T-helper 1 cell treated with Interleukin-12 subunit alpha and Interleukin-12 subunit beta and Interleukin-4 antibody, amounts not matched to agents 30 μg/mL and 1 μg/mL, for 36 hours (primary cell): ENCODE data around the gene PHF21B.

Experiments used
- H3K27ac Mint-ChIP-seq: one replicate; pipeline ENCODE4 v1.8.0; 2021; ENCODE audit warnings: mild to moderate bottlenecking, mixed read lengths
- H3K27me3 Mint-ChIP-seq: one replicate; pipeline ENCODE4 v1.8.0; 2021; ENCODE audit warnings: low read depth, mixed read lengths
- H3K36me3 Mint-ChIP-seq: one replicate; pipeline ENCODE4 v1.8.0; 2021; ENCODE audit warnings: low read depth, mixed read lengths
- H3K4me1 Mint-ChIP-seq: one replicate; pipeline ENCODE4 v1.8.0; 2021; ENCODE audit warnings: low read depth, mixed read lengths
- H3K4me3 Mint-ChIP-seq: one replicate; pipeline ENCODE4 v1.8.0; 2021; ENCODE audit warnings: mild to moderate bottlenecking, moderate library complexity, mixed read lengths
- H3K9me3 Mint-ChIP-seq: one replicate; pipeline ENCODE4 v1.8.0; 2021; ENCODE audit warnings: mixed read lengths

Gene PHF21B

GRCh38 chr22:45006111-45006963, 3.5 kb downstream of the PHF21B start:
- H3K27me3 Mint-ChIP-seq, result peaks cover 47% of the 10 kb centered on the region
- peaks cover 11% of the 10 kb centered on the region for H3K4me1 Mint-ChIP-seq
- H3K27ac Mint-ChIP-seq, result no peak overlapping the region
- H3K9me3 Mint-ChIP-seq, result no peaks in the 10 kb centered on the region
- H3K36me3 Mint-ChIP-seq, result peaks cover 2% of the 10 kb centered on the region
- H3K4me3 Mint-ChIP-seq, result no peak overlapping the region

- no peaks in the 10 kb centered on the region for H3K9me3 Mint-ChIP-seq
Observed at GRCh38 chr22:45001653-45002052, 8.2 kb downstream of the PHF21B start.

GRCh38 chr22:45000330-45000729, 9.5 kb downstream of the PHF21B start:
- Mint-ChIP-seq H3K9me3 (no peaks in the 10 kb centered on the region), H3K27ac (no peak overlapping the region), H3K4me1 (no peaks in the 10 kb centered on the region), H3K4me3 (no peak overlapping the region), H3K36me3 (no peaks in the 10 kb centered on the region), H3K27me3 (peaks cover 19% of the 10 kb centered on the region)

More at GRCh38 chr22:45001653-45002052, 8.2 kb downstream of the PHF21B start:
- H3K27me3 Mint-ChIP-seq, result peaks cover 32% of the 10 kb centered on the region
- peaks cover 3% of the 10 kb centered on the region for H3K4me1 Mint-ChIP-seq
- H3K4me3 Mint-ChIP-seq, result no peak overlapping the region
- H3K27ac Mint-ChIP-seq, result no peak overlapping the region
- no peaks in the 10 kb centered on the region for H3K36me3 Mint-ChIP-seq

- H3K27me3 Mint-ChIP-seq, result peaks cover 13% of the 10 kb centered on the region
- H3K27ac Mint-ChIP-seq, result no peak overlapping the region
- H3K4me1 Mint-ChIP-seq, result no peaks in the 10 kb centered on the region
- H3K4me3 Mint-ChIP-seq, result no peak overlapping the region
- no peaks in the 10 kb centered on the region for H3K9me3 Mint-ChIP-seq
- no peaks in the 10 kb centered on the region for H3K36me3 Mint-ChIP-seq
Observed at GRCh38 chr22:44999687-45000086, 10.1 kb downstream of the PHF21B start.

GRCh38 chr22:44999231-44999630, 10.6 kb downstream of the PHF21B start:
- Mint-ChIP-seq H3K4me1 (no peaks in the 10 kb centered on the region), H3K27ac (no peak overlapping the region), H3K36me3 (no peaks in the 10 kb centered on the region), H3K4me3 (no peak overlapping the region), H3K9me3 (no peaks in the 10 kb centered on the region), H3K27me3 (peaks cover 9% of the 10 kb centered on the region)

GRCh38 chr22:44998296-44998695, 11.5 kb downstream of the PHF21B start:
- Mint-ChIP-seq H3K36me3 (no peaks in the 10 kb centered on the region), H3K4me1 (no peaks in the 10 kb centered on the region), H3K4me3 (no peak overlapping the region), H3K27ac (no peak overlapping the region), H3K9me3 (no peaks in the 10 kb centered on the region), H3K27me3 (no peaks in the 10 kb centered on the region)

- no peak overlapping the region for H3K4me3 Mint-ChIP-seq
- no peaks in the 10 kb centered on the region for H3K4me1 Mint-ChIP-seq
- no peaks in the 10 kb centered on the region for H3K36me3 Mint-ChIP-seq
- no peak overlapping the region for H3K27ac Mint-ChIP-seq
- no peaks in the 10 kb centered on the region for H3K9me3 Mint-ChIP-seq
- no peaks in the 10 kb centered on the region for H3K27me3 Mint-ChIP-seq
Observed at GRCh38 chr22:44997060-44997459, 12.7 kb downstream of the PHF21B start.

GRCh38 chr22:44996648-44997047, 13.2 kb downstream of the PHF21B start:
- H3K27ac Mint-ChIP-seq, result no peak overlapping the region
- H3K4me3 Mint-ChIP-seq, result no peak overlapping the region
- H3K4me1 Mint-ChIP-seq, result no peaks in the 10 kb centered on the region
- H3K9me3 Mint-ChIP-seq, result no peaks in the 10 kb centered on the region
- H3K36me3 Mint-ChIP-seq, result no peaks in the 10 kb centered on the region
- no peaks in the 10 kb centered on the region for H3K27me3 Mint-ChIP-seq

- Mint-ChIP-seq H3K4me1 (no peaks in the 10 kb centered on the region), H3K9me3 (no peaks in the 10 kb centered on the region), H3K27ac (no peak overlapping the region), H3K36me3 (no peaks in the 10 kb centered on the region), H3K27me3 (no peaks in the 10 kb centered on the region), H3K4me3 (no peak overlapping the region)
Observed at GRCh38 chr22:44996120-44996519, 13.7 kb downstream of the PHF21B start.

GRCh38 chr22:44995715-44996114, 14.1 kb downstream of the PHF21B start:
- no peak overlapping the region for H3K27ac Mint-ChIP-seq
- H3K27me3 Mint-ChIP-seq, result no peaks in the 10 kb centered on the region
- H3K9me3 Mint-ChIP-seq, result no peaks in the 10 kb centered on the region
- H3K4me1 Mint-ChIP-seq, result no peaks in the 10 kb centered on the region
- no peaks in the 10 kb centered on the region for H3K36me3 Mint-ChIP-seq
- no peak overlapping the region for H3K4me3 Mint-ChIP-seq

- H3K4me1 Mint-ChIP-seq, result no peaks in the 10 kb centered on the region
- H3K9me3 Mint-ChIP-seq, result no peaks in the 10 kb centered on the region
- H3K27ac Mint-ChIP-seq, result no peak overlapping the region
- H3K36me3 Mint-ChIP-seq, result no peaks in the 10 kb centered on the region
- no peaks in the 10 kb centered on the region for H3K27me3 Mint-ChIP-seq
- no peak overlapping the region for H3K4me3 Mint-ChIP-seq
Observed at GRCh38 chr22:44995105-44995514, 14.7 kb downstream of the PHF21B start.

- Mint-ChIP-seq H3K4me3 (no peak overlapping the region), H3K4me1 (no peaks in the 10 kb centered on the region), H3K9me3 (no peaks in the 10 kb centered on the region), H3K36me3 (no peaks in the 10 kb centered on the region), H3K27ac (no peak overlapping the region), H3K27me3 (no peaks in the 10 kb centered on the region)
Observed at GRCh38 chr22:44994399-44995104, 15.3 kb downstream of the PHF21B start.

- Mint-ChIP-seq H3K27me3 (no peaks in the 10 kb centered on the region), H3K4me1 (no peaks in the 10 kb centered on the region), H3K27ac (no peak overlapping the region), H3K9me3 (no peaks in the 10 kb centered on the region), H3K4me3 (no peak overlapping the region), H3K36me3 (no peaks in the 10 kb centered on the region)
Observed at GRCh38 chr22:44992166-44992565, 17.6 kb downstream of the PHF21B start.

- no peaks in the 10 kb centered on the region for H3K27me3 Mint-ChIP-seq
- no peaks in the 10 kb centered on the region for H3K4me1 Mint-ChIP-seq
- no peaks in the 10 kb centered on the region for H3K36me3 Mint-ChIP-seq
- H3K4me3 Mint-ChIP-seq, result no peak overlapping the region
- no peaks in the 10 kb centered on the region for H3K9me3 Mint-ChIP-seq
- H3K27ac Mint-ChIP-seq, result no peak overlapping the region
Observed at GRCh38 chr22:44991218-44991617, 18.6 kb downstream of the PHF21B start.

GRCh38 chr22:44990810-44991209, 19.0 kb downstream of the PHF21B start:
- Mint-ChIP-seq H3K27ac (no peak overlapping the region), H3K4me3 (no peak overlapping the region), H3K9me3 (no peaks in the 10 kb centered on the region), H3K4me1 (no peaks in the 10 kb centered on the region), H3K27me3 (no peaks in the 10 kb centered on the region), H3K36me3 (no peaks in the 10 kb centered on the region)
